GM18868 (cell line): ENCODE data around the gene TMEM45B.

ENCODE experiments used
- ATAC-seq: cut with Tn5 transposase; IDR thresholded peaks from one replicate; pipeline ENCODE4 v1.9.1; 2021; ENCODE audit warnings: mild to moderate bottlenecking, moderate library complexity; ENCODE audit not compliant: unreplicated experiment

TMEM45B gene

GRCh38 chr11:129896062-129896461 is 80.4 kb downstream of the TMEM45B start:
- ATAC-seq: no peak

- no peak for ATAC-seq
Measured at GRCh38 chr11:129905402-129905801, 89.8 kb downstream of the TMEM45B start.
